Activated CD8-positive, alpha-beta memory T cell treated with anti-CD3 and anti-CD28 coated beads, Interleukin-2, amount 10 ng/mL, durations not matched to agents 7 days and 5 days (primary cell): ENCODE results near the gene NUAK1. TPM values are rescaled to one million over a fixed set of nuclear protein-coding genes. Genes with fewer than 3 reads are reported as not detected.

Experiments
- ATAC-seq: fragments of 150-1000 bp; cut with Tn5 transposase; one replicate; pipeline ENCODE4 v1.10.0; 2021; ENCODE audit warnings: moderate library complexity
- CTCF ChIA-PET: fragments of 350-600 bp; sonication (Branson Sonifier 250); formaldehyde crosslinking; loops from one replicate; lab custom pipeline; 2021; ENCODE audit warnings: antibody characterized with exemption; lab: Charles Lee
- DNase-seq: peaks from one replicate; pipeline ENCODE4 v3.0.0-alpha.2; 2020
- H3K27ac Mint-ChIP-seq: one replicate; pipeline ENCODE4 v1.8.0; 2021; ENCODE audit warnings: mild to moderate bottlenecking, mixed read lengths
- H3K27me3 Mint-ChIP-seq: one replicate; pipeline ENCODE4 v1.8.0; 2021; ENCODE audit warnings: mixed read lengths
- H3K36me3 Mint-ChIP-seq: one replicate; pipeline ENCODE4 v1.8.0; 2021; ENCODE audit warnings: mild to moderate bottlenecking, mixed read lengths
- H3K4me1 Mint-ChIP-seq: one replicate; pipeline ENCODE4 v1.8.0; 2021; ENCODE audit warnings: mixed read lengths
- H3K4me3 Mint-ChIP-seq: one replicate; pipeline ENCODE4 v1.8.0; 2021; ENCODE audit warnings: mild to moderate bottlenecking, moderate library complexity, mixed read lengths
- H3K9me3 Mint-ChIP-seq: one replicate; pipeline ENCODE4 v1.8.0; 2022; ENCODE audit warnings: low read depth, mixed read lengths
- total RNA-seq, 2 experiments: library from RNA; stranded (reverse); gene quantifications; one replicate each; pipeline ENCODE4 v1.2.3, GENCODE V29; 2021

NUAK1 gene
- total RNA-seq, 2 experiments from 2014 or later = not detected

- CTCF ChIA-PET = no interaction called here
- ATAC-seq (no peak), DNase-seq (no peak)
- Mint-ChIP-seq H3K27me3 (no peaks in the 10 kb centered on the region), H3K4me3 (no peak overlapping the region), H3K36me3 (no peaks in the 10 kb centered on the region), H3K27ac (no peak overlapping the region), H3K4me1 (no peaks in the 10 kb centered on the region), H3K9me3 (no peaks in the 10 kb centered on the region)
Observed at GRCh38 chr12:106037524-106038298, 101.0 kb downstream of the NUAK1 start.

GRCh38 chr12:106035421-106035820 lies 103.3 kb downstream of the NUAK1 start:
- no peaks in the 10 kb centered on the region for H3K9me3 Mint-ChIP-seq

DNA sequence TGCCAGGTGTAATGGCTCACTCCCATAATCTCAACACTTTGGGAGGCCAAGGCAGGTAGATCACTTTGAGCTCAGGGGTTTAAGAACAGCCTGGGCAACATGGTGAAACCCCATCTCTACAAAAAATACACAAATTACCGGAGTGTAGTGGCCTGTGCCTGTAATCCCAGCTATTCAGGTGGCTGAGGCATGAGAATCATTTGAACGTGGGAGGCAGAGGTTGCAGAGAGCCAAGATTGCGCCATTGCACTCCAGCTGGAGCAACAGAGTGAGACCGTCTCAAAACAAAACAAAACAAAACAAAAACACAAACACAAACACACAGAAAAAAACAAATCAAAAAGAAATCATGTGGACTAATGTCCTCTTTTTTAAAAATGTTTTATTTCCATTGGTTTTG lies 104.4 kb downstream of the NUAK1 start:
- H3K9me3 Mint-ChIP-seq = no peaks in the 10 kb centered on the region
- DNase-seq = no peak
- H3K4me3 Mint-ChIP-seq = no peak overlapping the region
- H3K4me1 Mint-ChIP-seq = no peaks in the 10 kb centered on the region
- no peak overlapping the region for H3K27ac Mint-ChIP-seq
- CTCF ChIA-PET = no interaction called here
- H3K36me3 Mint-ChIP-seq = no peaks in the 10 kb centered on the region
- ATAC-seq = no peak
- no peaks in the 10 kb centered on the region for H3K27me3 Mint-ChIP-seq

More at GRCh38 chr12:106035421-106035820, 103.3 kb downstream of the NUAK1 start:
- ATAC-seq = no peak
- no peaks in the 10 kb centered on the region for H3K27me3 Mint-ChIP-seq
- H3K27ac Mint-ChIP-seq = no peak overlapping the region
- no peaks in the 10 kb centered on the region for H3K4me1 Mint-ChIP-seq
- H3K36me3 Mint-ChIP-seq = no peaks in the 10 kb centered on the region
- no peak for DNase-seq
- CTCF ChIA-PET = no interaction called here
- no peak overlapping the region for H3K4me3 Mint-ChIP-seq

GRCh38 chr12:106033161-106033675 lies 105.5 kb downstream of the NUAK1 start:
- H3K27me3 Mint-ChIP-seq = peaks cover 4% of the 10 kb centered on the region
- no peak overlapping the region for H3K27ac Mint-ChIP-seq
- no peak overlapping the region for H3K4me3 Mint-ChIP-seq
- ATAC-seq (no peak), DNase-seq (no peak)
- H3K36me3 Mint-ChIP-seq = no peaks in the 10 kb centered on the region
- H3K4me1 Mint-ChIP-seq = no peaks in the 10 kb centered on the region
- H3K9me3 Mint-ChIP-seq = no peaks in the 10 kb centered on the region
- CTCF ChIA-PET = no interaction called here

GRCh38 chr12:106032623-106032925 lies 106.2 kb downstream of the NUAK1 start:
- Mint-ChIP-seq H3K27ac (no peak overlapping the region), H3K4me3 (no peak overlapping the region), H3K9me3 (no peaks in the 10 kb centered on the region), H3K4me1 (no peaks in the 10 kb centered on the region), H3K36me3 (no peaks in the 10 kb centered on the region), H3K27me3 (peaks cover 4% of the 10 kb centered on the region)
- ATAC-seq (no peak), DNase-seq (no peak)
- CTCF ChIA-PET = no interaction called here

DNA sequence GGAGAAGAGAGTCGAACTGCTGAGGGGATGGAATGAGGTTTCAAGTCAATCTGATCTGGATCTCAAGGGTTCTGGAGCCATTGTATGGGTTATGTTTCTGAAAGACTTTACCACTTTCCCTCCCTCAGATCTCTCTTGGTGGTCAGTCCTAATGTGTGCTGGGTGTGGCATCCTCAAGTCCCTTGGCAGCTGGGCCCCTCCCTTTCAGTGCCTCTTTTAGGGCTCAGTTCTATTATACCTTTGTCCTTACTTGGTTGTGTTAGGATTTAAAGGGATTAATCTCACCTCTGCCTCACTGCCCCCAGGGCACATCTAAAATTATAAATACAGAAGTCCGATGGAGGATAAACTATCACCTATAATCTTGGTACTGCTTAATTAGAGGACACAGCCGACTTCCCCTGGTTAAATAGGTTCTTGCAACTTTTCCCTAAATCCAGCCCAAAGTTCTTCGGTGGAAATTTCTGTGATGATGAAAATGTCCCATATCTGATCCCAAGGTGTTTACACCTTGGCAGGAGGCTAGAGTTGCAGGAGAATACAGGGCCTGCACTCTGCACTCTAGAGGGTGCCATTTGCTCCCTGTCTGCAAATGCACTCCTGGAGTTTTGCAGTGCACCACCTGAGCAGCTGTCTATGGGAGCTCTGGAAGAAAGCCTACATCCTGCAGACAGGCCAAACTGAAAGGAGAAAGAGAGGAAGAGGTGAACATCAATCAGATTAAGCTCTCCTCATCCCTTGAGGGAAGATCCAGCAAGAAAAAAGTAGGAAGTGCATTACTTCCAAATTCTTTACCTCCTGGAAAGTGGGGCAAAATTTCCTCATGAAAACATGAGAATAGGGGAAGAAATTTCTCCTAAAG lies 106.8 kb downstream of the NUAK1 start:
- no peak overlapping the region for H3K27ac Mint-ChIP-seq
- no peaks in the 10 kb centered on the region for H3K36me3 Mint-ChIP-seq
- H3K4me3 Mint-ChIP-seq = no peak overlapping the region
- H3K4me1 Mint-ChIP-seq = no peaks in the 10 kb centered on the region
- no peaks in the 10 kb centered on the region for H3K9me3 Mint-ChIP-seq
- H3K27me3 Mint-ChIP-seq = peaks cover 4% of the 10 kb centered on the region
- no peak for DNase-seq
- CTCF ChIA-PET = no interaction called here
- no peak for ATAC-seq

GRCh38 chr12:106030210-106031071 lies 108.3 kb downstream of the NUAK1 start:
- no peaks in the 10 kb centered on the region for H3K4me1 Mint-ChIP-seq
- H3K4me3 Mint-ChIP-seq = no peak overlapping the region
- H3K9me3 Mint-ChIP-seq = no peaks in the 10 kb centered on the region
- H3K27me3 Mint-ChIP-seq = peaks cover 6% of the 10 kb centered on the region
- DNase-seq = no peak
- ATAC-seq = peak; percentile 39
- no peak overlapping the region for H3K27ac Mint-ChIP-seq
- CTCF ChIA-PET = no interaction called here
- no peaks in the 10 kb centered on the region for H3K36me3 Mint-ChIP-seq

- no peaks in the 10 kb centered on the region for H3K9me3 Mint-ChIP-seq
- no peaks in the 10 kb centered on the region for H3K36me3 Mint-ChIP-seq
- H3K4me1 Mint-ChIP-seq = no peaks in the 10 kb centered on the region
- H3K4me3 Mint-ChIP-seq = no peak overlapping the region
- H3K27ac Mint-ChIP-seq = no peak overlapping the region
- CTCF ChIA-PET = no interaction called here
- peaks cover 6% of the 10 kb centered on the region for H3K27me3 Mint-ChIP-seq
- DNase-seq = no peak
- no peak for ATAC-seq
Observed at GRCh38 chr12:106029532-106029931, 109.2 kb downstream of the NUAK1 start.

GRCh38 chr12:106027911-106028310 lies 110.8 kb downstream of the NUAK1 start:
- no peaks in the 10 kb centered on the region for H3K9me3 Mint-ChIP-seq
- ATAC-seq = no peak

DNA sequence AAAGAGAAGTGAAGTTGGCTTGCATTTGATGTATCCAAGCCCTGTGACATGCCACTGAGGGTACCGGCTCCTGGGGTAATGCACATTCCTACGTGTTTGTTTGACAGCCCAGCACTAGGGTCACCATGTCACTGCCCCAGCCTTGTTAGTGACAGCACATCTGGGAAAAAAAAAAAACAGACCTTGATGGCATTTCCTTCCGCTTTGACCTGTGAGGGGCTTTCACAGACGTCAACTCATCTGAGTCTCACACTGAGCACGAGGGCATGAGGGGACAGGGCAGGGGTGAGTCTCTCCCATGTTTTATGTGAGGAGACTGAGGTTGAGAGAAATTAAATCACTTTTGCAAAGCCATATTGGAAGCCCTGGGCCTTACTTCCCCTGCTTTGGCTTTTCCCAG lies 111.5 kb downstream of the NUAK1 start:
- CTCF ChIA-PET = no interaction called here
- DNase-seq (no peak), ATAC-seq (no peak)
- Mint-ChIP-seq H3K4me3 (no peak overlapping the region), H3K4me1 (no peaks in the 10 kb centered on the region), H3K27ac (no peak overlapping the region), H3K9me3 (no peaks in the 10 kb centered on the region), H3K27me3 (peaks cover 6% of the 10 kb centered on the region), H3K36me3 (no peaks in the 10 kb centered on the region)

More at GRCh38 chr12:106027911-106028310, 110.8 kb downstream of the NUAK1 start:
- Mint-ChIP-seq H3K27me3 (peaks cover 6% of the 10 kb centered on the region), H3K4me3 (no peak overlapping the region), H3K4me1 (no peaks in the 10 kb centered on the region), H3K27ac (no peak overlapping the region), H3K36me3 (no peaks in the 10 kb centered on the region)
- DNase-seq = no peak
- CTCF ChIA-PET = no interaction called here

DNA sequence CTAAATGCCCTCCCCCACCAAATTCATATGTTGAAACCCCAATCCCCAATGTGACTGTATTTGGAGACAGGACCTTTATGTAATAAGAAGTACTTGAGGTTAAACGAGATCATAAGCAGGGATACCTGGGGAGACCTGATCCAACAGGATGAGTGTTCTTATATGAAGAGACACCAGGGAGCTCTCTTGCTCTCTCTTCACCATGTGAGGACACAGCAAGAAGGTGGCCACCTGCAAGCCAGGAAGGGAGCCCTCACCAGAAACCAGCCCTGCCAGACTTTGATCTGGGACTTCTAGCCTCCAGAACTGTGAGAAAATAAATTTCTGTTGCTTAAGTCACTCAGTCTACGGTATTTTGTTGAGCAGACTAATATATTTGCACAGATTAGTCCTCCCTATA lies 113.6 kb downstream of the NUAK1 start:
- CTCF ChIA-PET = no interaction called here
- Mint-ChIP-seq H3K4me1 (no peaks in the 10 kb centered on the region), H3K27me3 (peaks cover 6% of the 10 kb centered on the region), H3K4me3 (no peak overlapping the region), H3K9me3 (no peaks in the 10 kb centered on the region), H3K27ac (no peak overlapping the region), H3K36me3 (no peaks in the 10 kb centered on the region)
- DNase-seq (no peak), ATAC-seq (no peak)

GRCh38 chr12:106023039-106023438 lies 115.7 kb downstream of the NUAK1 start:
- ATAC-seq (no peak), DNase-seq (no peak)
- Mint-ChIP-seq H3K36me3 (no peaks in the 10 kb centered on the region), H3K27me3 (peaks cover 3% of the 10 kb centered on the region), H3K4me3 (no peak overlapping the region), H3K4me1 (no peaks in the 10 kb centered on the region), H3K9me3 (peaks cover 6% of the 10 kb centered on the region), H3K27ac (no peak overlapping the region)
- CTCF ChIA-PET = no interaction called here

- Mint-ChIP-seq H3K27ac (no peak overlapping the region), H3K4me3 (no peak overlapping the region), H3K27me3 (peaks cover 3% of the 10 kb centered on the region), H3K36me3 (no peaks in the 10 kb centered on the region), H3K4me1 (no peaks in the 10 kb centered on the region), H3K9me3 (peaks cover 6% of the 10 kb centered on the region)
- CTCF ChIA-PET = no interaction called here
- no peak for ATAC-seq
- no peak for DNase-seq
Observed at GRCh38 chr12:106022568-106023012, 116.2 kb downstream of the NUAK1 start.
